Mesodermal cell (in vitro differentiated cells): Measurements from ENCODE around the gene ST8SIA2.
"Not testable (repeated sequence)": the region's sequence is repeated elsewhere in the genome, so short reads cannot be mapped to it uniquely, and the experiment has no call there.

Source experiments
- H3K27ac ChIP-seq: 2 replicates; pipeline ENCODE4 v1.7.0; 2013; ENCODE audit warnings: mild to moderate bottlenecking, low read depth, low read length, moderate library complexity; ENCODE audit not compliant: severe bottlenecking
- H3K36me3 ChIP-seq: 2 replicates; pipeline ENCODE4 v1.7.1; 2013; ENCODE audit warnings: mild to moderate bottlenecking, low read length, moderate library complexity; ENCODE audit not compliant: control insufficient read depth, insufficient read depth
- H3K4me1 ChIP-seq: one replicate; pipeline ENCODE4 v1.7.1; 2013; ENCODE audit warnings: mild to moderate bottlenecking, low read length; ENCODE audit not compliant: insufficient read depth, control insufficient read depth, poor library complexity, severe bottlenecking
- H3K4me3 ChIP-seq: 2 replicates; pipeline ENCODE4 v1.7.0; 2013; ENCODE audit warnings: low read length, control low read depth, mild to moderate bottlenecking; ENCODE audit not compliant: insufficient read depth, poor library complexity, severe bottlenecking; ENCODE audit errors: extremely low read depth
- H3K9me3 ChIP-seq: 2 replicates; pipeline ENCODE4 v1.7.1; 2013; ENCODE audit warnings: mild to moderate bottlenecking, low read length, moderate library complexity; ENCODE audit not compliant: control insufficient read depth
- WGBS, 2 experiments: methylation state at CpG; one replicate each; pipeline ENCODE4 v1.1.5; 2013; ENCODE audit warnings: missing lambda C conversion rate in 2 of 2; ENCODE audit not compliant: insufficient coverage in 2 of 2; 5-methylcytosine and 5-hydroxymethylcytosine counted together

Gene ST8SIA2

GRCh38 chr15:92462424-92463125 is 68.9 kb downstream of the ST8SIA2 start:
- H3K9me3 ChIP-seq: no peaks in the 10 kb centered on the region
- H3K4me3 ChIP-seq: no peak overlapping the region
- H3K4me1 ChIP-seq: peaks cover 15% of the 10 kb centered on the region
- WGBS, 2 experiments: 94% methylated on average over 2 of the region's 2 CpGs; no CpG with 5 or more reads in 1 of the 2 experiments
- H3K36me3 ChIP-seq: peaks cover 31% of the 10 kb centered on the region
- H3K27ac ChIP-seq: no peak overlapping the region

GRCh38 chr15:92463352-92463751 is 69.7 kb downstream of the ST8SIA2 start:
- Histone ChIP-seq H3K4me3 (no peak overlapping the region), H3K27ac (no peak overlapping the region), H3K36me3 (peaks cover 33% of the 10 kb centered on the region), H3K9me3 (no peaks in the 10 kb centered on the region), H3K4me1 (peaks cover 15% of the 10 kb centered on the region)
- WGBS, 2 experiments: 82 to 85% methylated on average over 4 to 5 of the region's 5 CpGs

GRCh38 chr15:92463826-92464225 is 70.1 kb downstream of the ST8SIA2 start:
- peaks cover 29% of the 10 kb centered on the region for H3K36me3 ChIP-seq
- no peak overlapping the region for H3K4me3 ChIP-seq
- H3K27ac ChIP-seq: no peak overlapping the region
- WGBS, 2 experiments: 94 to 100% methylated on average over 5 to 6 of the region's 7 CpGs
- peaks cover 15% of the 10 kb centered on the region for H3K4me1 ChIP-seq
- H3K9me3 ChIP-seq: no peaks in the 10 kb centered on the region

- Histone ChIP-seq H3K4me1 (peaks cover 15% of the 10 kb centered on the region), H3K36me3 (peaks cover 26% of the 10 kb centered on the region), H3K27ac (no peak overlapping the region), H3K4me3 (no peak overlapping the region), H3K9me3 (no peaks in the 10 kb centered on the region)
- 91 to 98% methylated on average over 8 of the region's 8 CpGs for WGBS, 2 experiments
Measured at GRCh38 chr15:92466834-92467233, 73.2 kb downstream of the ST8SIA2 start.

DNA sequence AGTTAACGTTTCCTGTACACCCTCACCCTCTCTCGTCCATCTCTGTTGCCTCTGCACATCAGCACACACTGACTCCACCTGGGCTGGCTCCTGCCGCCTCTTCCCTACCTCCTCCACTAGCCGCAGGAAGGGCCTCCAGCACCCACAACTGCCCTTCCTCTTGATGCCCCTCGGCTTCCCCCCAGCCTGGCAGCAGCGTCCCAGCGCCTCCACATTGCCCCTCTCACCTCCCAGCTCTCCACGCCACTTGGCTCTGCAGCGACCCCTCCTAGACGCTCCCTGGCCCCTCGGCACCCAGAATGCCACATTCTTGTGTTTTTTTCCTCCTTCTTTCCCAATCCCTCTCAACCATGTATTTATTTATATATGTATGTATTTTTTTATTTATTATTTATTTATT is 73.6 kb downstream of the ST8SIA2 start:
- 95 to 97% methylated on average over 3 to 9 of the region's 11 CpGs for WGBS, 2 experiments
- Histone ChIP-seq H3K4me1 (peaks cover 15% of the 10 kb centered on the region), H3K27ac (no peak overlapping the region), H3K36me3 (peaks cover 26% of the 10 kb centered on the region), H3K9me3 (no peaks in the 10 kb centered on the region), H3K4me3 (no peak overlapping the region)

DNA sequence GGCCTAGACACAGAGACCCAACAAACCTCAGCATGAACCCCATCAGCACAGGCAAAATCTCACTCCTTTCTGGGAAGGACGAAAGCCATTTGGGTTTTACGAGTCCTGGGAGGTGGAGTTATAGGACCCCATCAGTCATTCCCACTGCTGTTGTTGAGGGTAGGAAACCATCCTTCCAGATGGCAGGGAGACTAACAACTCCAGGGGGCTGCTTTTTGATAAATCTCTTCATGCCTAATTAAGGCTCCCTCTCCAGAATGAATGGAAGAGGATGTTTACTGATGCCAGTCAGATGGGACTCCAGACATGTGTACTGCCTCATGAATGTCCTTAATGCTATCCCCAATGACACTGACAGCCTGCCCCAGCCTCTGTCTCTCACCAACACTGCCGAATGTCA is 75.3 kb downstream of the ST8SIA2 start:
- 78 to 100% methylated on average over 1 of the region's 3 CpGs for WGBS, 2 experiments
- no peak overlapping the region for H3K4me3 ChIP-seq
- H3K4me1 ChIP-seq: peaks cover 2% of the 10 kb centered on the region
- no peaks in the 10 kb centered on the region for H3K9me3 ChIP-seq
- peaks cover 26% of the 10 kb centered on the region for H3K36me3 ChIP-seq
- peak overlapping the region; percentile 29 for H3K27ac ChIP-seq

GRCh38 chr15:92471288-92471687 is 77.6 kb downstream of the ST8SIA2 start:
- no peak overlapping the region for H3K4me3 ChIP-seq
- H3K36me3 ChIP-seq: peaks cover 7% of the 10 kb centered on the region
- H3K9me3 ChIP-seq: no peaks in the 10 kb centered on the region
- no peaks in the 10 kb centered on the region for H3K4me1 ChIP-seq
- H3K27ac ChIP-seq: no peak overlapping the region

GRCh38 chr15:92473756-92474155 is 80.1 kb downstream of the ST8SIA2 start:
- Histone ChIP-seq H3K27ac (no peak overlapping the region), H3K9me3 (no peaks in the 10 kb centered on the region), H3K4me3 (no peak overlapping the region), H3K4me1 (no peaks in the 10 kb centered on the region), H3K36me3 (no peaks in the 10 kb centered on the region)
- 88 to 91% methylated on average over 12 of the region's 12 CpGs for WGBS, 2 experiments

DNA sequence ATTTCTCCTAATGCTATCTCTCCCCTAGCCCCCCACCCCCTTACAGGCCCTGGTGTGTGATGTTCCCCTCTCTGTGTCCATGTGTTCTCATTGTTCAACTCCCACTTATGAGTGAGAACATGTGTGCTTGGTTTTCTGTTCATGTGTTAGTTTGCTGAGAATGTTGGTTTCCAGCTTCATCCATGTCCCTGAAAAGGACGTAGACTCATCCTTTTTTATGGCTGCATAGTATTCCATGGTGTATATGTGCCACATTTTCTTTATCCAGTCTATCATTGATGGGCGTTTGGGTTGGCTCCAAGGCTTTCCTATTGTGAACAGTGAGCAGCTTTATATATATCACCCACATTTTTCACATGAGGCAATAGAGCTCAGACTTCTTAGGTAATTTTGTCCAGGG is 86.0 kb downstream of the ST8SIA2 start:
- not testable (repeated sequence) for H3K27ac ChIP-seq, H3K4me3 ChIP-seq, H3K36me3 ChIP-seq, H3K4me1 ChIP-seq, H3K9me3 ChIP-seq
- 80% methylated on average over 1 of the region's 2 CpGs; no CpG with 5 or more reads in 1 of the 2 experiments for WGBS, 2 experiments

DNA sequence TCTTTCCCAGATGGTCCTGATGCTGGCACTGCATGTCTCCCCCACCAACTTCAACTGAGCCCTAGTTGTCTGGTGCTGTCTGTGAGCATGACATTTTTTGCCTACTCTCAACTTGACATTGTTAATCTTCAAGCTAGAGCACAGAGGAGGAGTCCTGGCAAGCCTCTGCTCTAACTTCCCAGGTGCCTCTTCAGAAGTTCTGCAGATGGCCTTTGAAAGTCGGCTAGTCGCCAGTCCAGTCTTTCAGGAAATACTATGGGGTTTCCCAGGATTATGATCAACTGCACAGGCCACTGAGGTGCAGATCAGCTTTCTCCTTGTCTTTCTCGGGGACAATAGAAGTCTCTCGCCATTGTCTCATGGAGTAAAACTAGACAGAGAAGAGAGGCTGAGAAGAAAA is 86.7 kb downstream of the ST8SIA2 start:
- 90 to 96% methylated on average over 4 of the region's 4 CpGs for WGBS, 2 experiments
- H3K4me3 ChIP-seq: no peak overlapping the region
- H3K9me3 ChIP-seq: no peaks in the 10 kb centered on the region

DNA sequence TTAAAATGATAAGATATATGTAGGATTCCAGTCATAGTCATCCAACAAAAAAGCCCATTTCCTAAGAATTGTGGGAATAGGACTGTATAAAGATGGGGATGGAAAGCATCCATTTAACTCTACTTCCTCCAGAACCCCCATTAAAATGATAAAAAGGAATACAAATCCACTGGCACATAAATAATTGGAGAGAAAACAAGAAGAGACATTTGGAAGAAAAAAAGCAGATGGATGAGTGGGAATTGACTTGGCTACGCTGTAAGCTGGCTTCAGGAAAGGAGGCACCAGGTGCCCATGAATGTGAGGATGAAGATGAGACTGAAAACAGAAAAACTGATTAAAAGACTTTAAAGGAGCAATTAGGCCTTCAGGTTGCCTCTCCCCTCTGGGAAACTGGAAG is 91.8 kb downstream of the ST8SIA2 start:
- no peak overlapping the region for H3K4me3 ChIP-seq
- WGBS, 2 experiments: 100% methylated on average over 1 of the region's 1 CpG

More for the DNA sequence above, 86.7 kb downstream of the ST8SIA2 start:
- no peak overlapping the region for H3K27ac ChIP-seq
- no peaks in the 10 kb centered on the region for H3K4me1 ChIP-seq
- H3K36me3 ChIP-seq: no peaks in the 10 kb centered on the region

More for the DNA sequence above, 91.8 kb downstream of the ST8SIA2 start:
- Histone ChIP-seq H3K9me3 (no peaks in the 10 kb centered on the region), H3K27ac (no peak overlapping the region), H3K36me3 (no peaks in the 10 kb centered on the region), H3K4me1 (no peaks in the 10 kb centered on the region)
